Nephron progenitor cell (in vitro differentiated cells): ENCODE results near the gene KIF2B.

Source experiments
- DNase-seq: peaks from one replicate; pipeline ENCODE4 v3.0.0; 2021
- H3K27ac Mint-ChIP-seq: 2 replicates; pipeline ENCODE4 v1.8.0; 2021; ENCODE audit warnings: mild to moderate bottlenecking, moderate library complexity, mixed read lengths
- H3K27me3 Mint-ChIP-seq: 2 replicates; pipeline ENCODE4 v1.8.0; 2021; ENCODE audit warnings: mild to moderate bottlenecking, low read depth, mixed read lengths; ENCODE audit not compliant: poor library complexity
- H3K36me3 Mint-ChIP-seq: 2 replicates; pipeline ENCODE4 v1.8.0; 2021; ENCODE audit warnings: low read depth, mixed read lengths
- H3K4me1 Mint-ChIP-seq: 2 replicates; pipeline ENCODE4 v1.8.0; 2021; ENCODE audit warnings: mixed read lengths
- H3K4me3 Mint-ChIP-seq: 2 replicates; pipeline ENCODE4 v1.8.0; 2021; ENCODE audit warnings: mild to moderate bottlenecking, moderate library complexity, mixed read lengths
- H3K9me3 Mint-ChIP-seq: 2 replicates; pipeline ENCODE4 v1.8.0; 2021; ENCODE audit warnings: mild to moderate bottlenecking, moderate library complexity, mixed read lengths
- TF ChIP-seq, protein P1 (sequence below): fragments of 200-600 bp; sonication (generic); IDR thresholded peaks from 2 replicates; pipeline ENCODE4 v1.5.0; 2021; ENCODE audit warnings: antibody characterized with exemption

The KIF2B gene, protein sequence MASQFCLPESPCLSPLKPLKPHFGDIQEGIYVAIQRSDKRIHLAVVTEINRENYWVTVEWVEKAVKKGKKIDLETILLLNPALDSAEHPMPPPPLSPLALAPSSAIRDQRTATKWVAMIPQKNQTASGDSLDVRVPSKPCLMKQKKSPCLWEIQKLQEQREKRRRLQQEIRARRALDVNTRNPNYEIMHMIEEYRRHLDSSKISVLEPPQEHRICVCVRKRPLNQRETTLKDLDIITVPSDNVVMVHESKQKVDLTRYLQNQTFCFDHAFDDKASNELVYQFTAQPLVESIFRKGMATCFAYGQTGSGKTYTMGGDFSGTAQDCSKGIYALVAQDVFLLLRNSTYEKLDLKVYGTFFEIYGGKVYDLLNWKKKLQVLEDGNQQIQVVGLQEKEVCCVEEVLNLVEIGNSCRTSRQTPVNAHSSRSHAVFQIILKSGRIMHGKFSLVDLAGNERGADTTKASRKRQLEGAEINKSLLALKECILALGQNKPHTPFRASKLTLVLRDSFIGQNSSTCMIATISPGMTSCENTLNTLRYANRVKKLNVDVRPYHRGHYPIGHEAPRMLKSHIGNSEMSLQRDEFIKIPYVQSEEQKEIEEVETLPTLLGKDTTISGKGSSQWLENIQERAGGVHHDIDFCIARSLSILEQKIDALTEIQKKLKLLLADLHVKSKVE

DNA sequence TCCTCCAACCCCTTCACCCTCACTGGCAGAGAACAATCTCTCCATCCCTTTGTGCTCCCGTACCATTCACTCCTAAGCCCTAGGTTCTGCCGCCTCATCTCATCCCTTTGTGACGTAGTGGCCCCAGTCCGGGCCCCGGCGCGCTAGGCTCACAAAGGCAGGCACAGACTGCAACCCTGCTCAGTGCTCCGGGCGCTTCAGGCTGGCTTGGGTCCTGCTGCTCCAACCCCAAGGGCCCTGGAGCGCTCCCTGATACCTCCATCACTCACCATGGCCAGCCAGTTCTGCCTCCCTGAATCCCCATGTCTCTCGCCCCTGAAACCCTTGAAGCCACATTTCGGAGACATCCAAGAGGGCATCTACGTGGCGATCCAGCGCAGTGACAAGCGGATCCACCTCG is at the start of gene KIF2B:
KIF2B (plus strand) TSS at position 164 of the 400 bp plus-strand sequence; CDS start at position 271, 107 bp downstream.
- no peak within 1 kb of the TSS for H3K4me3 Mint-ChIP-seq
- H3K27ac Mint-ChIP-seq, result no peak within 1 kb of the TSS
- no peaks in the 10 kb centered on the region for H3K27me3 Mint-ChIP-seq
- TF ChIP-seq, protein P1, sequence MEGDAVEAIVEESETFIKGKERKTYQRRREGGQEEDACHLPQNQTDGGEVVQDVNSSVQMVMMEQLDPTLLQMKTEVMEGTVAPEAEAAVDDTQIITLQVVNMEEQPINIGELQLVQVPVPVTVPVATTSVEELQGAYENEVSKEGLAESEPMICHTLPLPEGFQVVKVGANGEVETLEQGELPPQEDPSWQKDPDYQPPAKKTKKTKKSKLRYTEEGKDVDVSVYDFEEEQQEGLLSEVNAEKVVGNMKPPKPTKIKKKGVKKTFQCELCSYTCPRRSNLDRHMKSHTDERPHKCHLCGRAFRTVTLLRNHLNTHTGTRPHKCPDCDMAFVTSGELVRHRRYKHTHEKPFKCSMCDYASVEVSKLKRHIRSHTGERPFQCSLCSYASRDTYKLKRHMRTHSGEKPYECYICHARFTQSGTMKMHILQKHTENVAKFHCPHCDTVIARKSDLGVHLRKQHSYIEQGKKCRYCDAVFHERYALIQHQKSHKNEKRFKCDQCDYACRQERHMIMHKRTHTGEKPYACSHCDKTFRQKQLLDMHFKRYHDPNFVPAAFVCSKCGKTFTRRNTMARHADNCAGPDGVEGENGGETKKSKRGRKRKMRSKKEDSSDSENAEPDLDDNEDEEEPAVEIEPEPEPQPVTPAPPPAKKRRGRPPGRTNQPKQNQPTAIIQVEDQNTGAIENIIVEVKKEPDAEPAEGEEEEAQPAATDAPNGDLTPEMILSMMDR, result no peak
- H3K36me3 Mint-ChIP-seq, result no peaks in the 10 kb centered on the region
- H3K4me1 Mint-ChIP-seq, result peaks cover 26% of the 10 kb centered on the region
- peaks cover 9% of the 10 kb centered on the region for H3K9me3 Mint-ChIP-seq
- DNase-seq, result no peak

DNA sequence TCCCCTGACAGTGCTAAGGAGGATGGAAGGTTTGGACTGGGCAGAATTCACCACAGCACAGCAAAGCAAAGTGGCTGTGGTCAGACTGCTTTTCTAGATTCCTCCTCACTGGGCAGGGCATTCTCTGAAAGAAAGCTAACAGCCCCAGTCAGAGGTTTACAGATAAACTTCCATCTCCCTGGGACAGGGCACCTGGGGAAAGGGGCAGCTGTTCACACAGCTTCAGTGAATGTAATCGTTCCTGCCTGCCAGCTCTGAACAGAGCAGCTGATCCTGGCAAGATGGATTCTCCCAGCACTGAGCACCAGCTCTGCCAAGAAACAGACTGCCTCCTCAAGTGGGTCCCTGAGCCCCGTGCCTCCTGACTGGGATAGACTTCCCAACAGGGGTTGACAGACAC is 42.4 kb upstream of the KIF2B start:
- Mint-ChIP-seq H3K27ac (no peak overlapping the region), H3K27me3 (peaks cover 7% of the 10 kb centered on the region), H3K9me3 (peaks cover 3% of the 10 kb centered on the region), H3K4me1 (no peaks in the 10 kb centered on the region), H3K4me3 (no peak overlapping the region), H3K36me3 (no peaks in the 10 kb centered on the region)
- TF ChIP-seq, protein P1, result no peak
- DNase-seq, result no peak

DNA sequence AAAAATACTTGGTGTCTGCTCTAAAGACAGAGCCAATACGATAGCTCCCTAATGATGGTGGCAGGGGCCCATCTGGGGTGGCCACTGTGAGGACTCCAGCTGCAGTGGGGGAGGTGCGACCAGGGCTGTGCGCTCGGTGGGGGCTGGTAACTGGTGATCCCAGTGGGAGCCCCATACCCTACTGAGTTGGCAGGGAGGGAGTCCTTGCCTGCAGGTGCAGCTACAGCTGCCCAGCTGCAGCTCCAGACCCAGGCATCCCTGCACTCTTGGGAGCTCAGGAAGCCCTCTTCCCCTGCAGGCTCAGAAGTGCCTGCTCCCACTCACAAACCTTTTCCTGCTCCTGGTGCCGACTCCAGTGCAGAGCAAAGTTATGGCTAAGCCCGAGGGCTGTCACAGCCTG is 31.2 kb upstream of the KIF2B start:
- Mint-ChIP-seq H3K9me3 (no peaks in the 10 kb centered on the region), H3K4me1 (peaks cover 24% of the 10 kb centered on the region), H3K27ac (no peak overlapping the region), H3K4me3 (no peak overlapping the region), H3K27me3 (no peaks in the 10 kb centered on the region), H3K36me3 (no peaks in the 10 kb centered on the region)
- DNase-seq, result no peak
- TF ChIP-seq, protein P1, result no peak

DNA sequence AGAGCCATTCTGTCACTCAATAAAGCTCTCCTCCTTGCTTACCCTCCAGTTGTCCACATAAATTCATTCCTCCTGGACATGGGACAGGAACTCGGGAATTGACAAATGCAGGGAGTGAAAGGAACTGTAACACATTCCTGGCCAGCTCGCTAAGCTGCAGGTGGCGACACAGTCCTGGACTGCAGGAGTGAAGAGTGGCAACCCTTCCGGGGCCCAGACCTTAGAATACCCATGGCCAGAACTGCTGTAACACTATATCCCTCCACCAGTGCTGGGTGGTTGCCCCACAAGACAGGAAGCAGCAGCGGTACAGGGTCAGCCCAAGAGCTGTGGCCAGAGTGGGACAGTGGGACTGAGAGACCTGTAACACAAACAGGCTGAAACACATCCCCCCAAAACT is 30.3 kb upstream of the KIF2B start:
- Mint-ChIP-seq H3K4me1 (peaks cover 20% of the 10 kb centered on the region), H3K27ac (no peak overlapping the region), H3K4me3 (no peak overlapping the region), H3K36me3 (no peaks in the 10 kb centered on the region), H3K27me3 (no peaks in the 10 kb centered on the region), H3K9me3 (no peaks in the 10 kb centered on the region)
- TF ChIP-seq, protein P1, result no peak
- DNase-seq, result no peak

DNA sequence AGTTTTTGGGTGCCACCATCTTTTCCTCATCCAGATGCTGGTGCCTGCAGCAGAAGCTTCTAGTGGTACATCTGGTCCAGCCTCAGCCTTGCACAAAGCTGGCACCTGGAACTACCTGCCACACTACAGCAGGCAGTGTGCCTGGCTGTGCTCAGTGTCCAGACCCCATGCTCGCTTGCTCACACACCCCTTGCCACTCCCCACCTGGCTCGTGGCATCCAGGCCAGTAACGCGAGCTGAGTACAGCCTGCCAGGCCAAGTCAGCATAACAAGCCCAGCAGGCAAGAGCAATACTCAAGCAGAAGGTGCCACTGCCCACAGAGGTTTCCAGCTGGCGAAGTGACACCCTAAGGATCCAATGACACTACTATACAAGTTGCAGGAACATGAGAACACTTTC is 29.7 kb upstream of the KIF2B start:
- Mint-ChIP-seq H3K27me3 (no peaks in the 10 kb centered on the region), H3K36me3 (no peaks in the 10 kb centered on the region), H3K27ac (no peak overlapping the region), H3K4me3 (no peak overlapping the region), H3K9me3 (no peaks in the 10 kb centered on the region), H3K4me1 (peaks cover 20% of the 10 kb centered on the region)
- TF ChIP-seq, protein P1, result no peak
- no peak for DNase-seq
